DOHH2 (cell line): ENCODE data around the gene SNAI1.

Experiments
- H3F3A ChIP-seq: fragments of 200-600 bp; sonication (generic), shearing (Covaris generic); 2 replicates; pipeline ENCODE4 v1.6.0; 2016; ENCODE audit warnings: antibody characterized with exemption, mild to moderate bottlenecking; ENCODE audit not compliant: control insufficient read depth, insufficient read depth
- H3K27ac ChIP-seq: fragments of 200-600 bp; sonication (generic); 2 replicates; pipeline ENCODE4 v1.5.1; 2014; ENCODE audit warnings: low read depth, mild to moderate bottlenecking, low read length, moderate library complexity
- H3K27me3 ChIP-seq: fragments of 200-600 bp; sonication (generic); 2 replicates; pipeline ENCODE4 v1.6.1; 2014; ENCODE audit warnings: mild to moderate bottlenecking, low read length, mixed read lengths; ENCODE audit not compliant: control insufficient read depth
- H3K36me3 ChIP-seq: fragments of 200-600 bp; sonication (generic); 2 replicates; pipeline ENCODE4 v1.6.1; 2014; ENCODE audit warnings: mild to moderate bottlenecking, low read length, moderate library complexity, mixed read lengths; ENCODE audit not compliant: control insufficient read depth
- H3K4me1 ChIP-seq: fragments of 200-600 bp; sonication (generic); 2 replicates; pipeline ENCODE4 v1.6.1; 2014; ENCODE audit warnings: mild to moderate bottlenecking, low read length, mixed read lengths; ENCODE audit not compliant: control insufficient read depth
- H3K4me2 ChIP-seq: fragments of 200-600 bp; sonication (generic); 2 replicates; pipeline ENCODE4 v1.6.0; 2014; ENCODE audit warnings: mild to moderate bottlenecking, low read length, moderate library complexity
- H3K4me3 ChIP-seq: fragments of 200-600 bp; sonication (generic); 2 replicates; pipeline ENCODE4 v1.5.1; 2014; ENCODE audit warnings: mild to moderate bottlenecking, low read length, mixed read lengths
- H3K79me2 ChIP-seq: fragments of 200-600 bp; sonication (generic); 2 replicates; pipeline ENCODE4 v1.6.1; 2014; ENCODE audit warnings: mild to moderate bottlenecking, low read length, mixed read lengths; ENCODE audit not compliant: control insufficient read depth
- H3K9me2 ChIP-seq: fragments of 200-600 bp; sonication (generic); replicated peaks from 2 replicates; pipeline ENCODE4 v1.6.1; 2014; ENCODE audit warnings: mild to moderate bottlenecking, low read length, mixed read lengths; ENCODE audit not compliant: control insufficient read depth
- H3K9me3 ChIP-seq: fragments of 200-600 bp; sonication (generic); 2 replicates; pipeline ENCODE4 v1.6.1; 2014; ENCODE audit warnings: antibody characterized with exemption, low read length, mixed read lengths; ENCODE audit not compliant: control insufficient read depth, insufficient read depth
- H4K20me1 ChIP-seq: fragments of 200-600 bp; sonication (generic); 2 replicates; pipeline ENCODE4 v1.6.0; 2014; ENCODE audit warnings: low read depth, mild to moderate bottlenecking, antibody characterized with exemption, low read length, moderate library complexity; ENCODE audit not compliant: control insufficient read depth, insufficient read depth
- EZH2phosphoT487 ChIP-seq: fragments of 200-600 bp; sonication (generic); IDR thresholded peaks from 2 replicates; pipeline ENCODE4 v1.6.1; 2017; ENCODE audit warnings: borderline replicate concordance, mild to moderate bottlenecking, antibody characterized with exemption, low read length, moderate library complexity, mixed read lengths
- TF ChIP-seq, protein P1 (sequence below): fragments of 200-600 bp; sonication (generic); IDR thresholded peaks from one replicate; pipeline ENCODE4 v1.5.1; 2014; ENCODE audit warnings: antibody characterized with exemption, mild to moderate bottlenecking, low read depth, low read length; ENCODE audit not compliant: poor library complexity, severe bottlenecking

SNAI1 gene

DNA sequence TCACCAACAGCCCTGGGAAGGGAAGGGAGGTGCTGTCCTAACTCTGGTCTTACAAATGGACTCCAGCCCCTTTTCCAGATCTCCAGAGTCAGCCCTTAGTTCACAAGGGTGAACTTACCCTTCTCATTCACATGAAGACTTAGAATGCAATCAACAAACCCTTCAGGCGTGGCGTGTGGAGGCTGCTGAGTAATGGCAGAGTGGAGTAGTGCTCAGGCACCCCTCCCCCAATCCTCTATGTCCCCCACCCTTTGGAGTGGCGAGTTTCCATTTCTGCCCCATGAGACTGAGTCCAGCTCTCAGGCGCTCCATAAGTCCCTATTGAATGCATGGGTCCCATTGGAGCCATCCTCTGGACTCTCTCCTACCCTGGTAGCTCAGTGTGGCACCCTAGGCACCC lies 3.3 kb downstream of the SNAI1 start:
- Histone ChIP-seq H3K4me2 (no peak overlapping the region), H3K9me2 (no peaks in the 10 kb centered on the region), H4K20me1 (peaks cover 6% of the 10 kb centered on the region; the same call in 1 of the 2 replicates), H3K9me3 (no peaks in the 10 kb centered on the region), H3K79me2 (no peaks in the 10 kb centered on the region), H3F3A (0 out of 2 replicates have a peak, but pooled peaks cover 1% of the 10 kb centered on the region), H3K4me1 (peaks cover 17% of the 10 kb centered on the region), H3K36me3 (no peaks in the 10 kb centered on the region), H3K4me3 (no peak overlapping the region), H3K27me3 (peaks cover 12% of the 10 kb centered on the region; the same call in 1 of the 2 replicates), H3K27ac (no peak overlapping the region)
- TF ChIP-seq, protein P1, sequence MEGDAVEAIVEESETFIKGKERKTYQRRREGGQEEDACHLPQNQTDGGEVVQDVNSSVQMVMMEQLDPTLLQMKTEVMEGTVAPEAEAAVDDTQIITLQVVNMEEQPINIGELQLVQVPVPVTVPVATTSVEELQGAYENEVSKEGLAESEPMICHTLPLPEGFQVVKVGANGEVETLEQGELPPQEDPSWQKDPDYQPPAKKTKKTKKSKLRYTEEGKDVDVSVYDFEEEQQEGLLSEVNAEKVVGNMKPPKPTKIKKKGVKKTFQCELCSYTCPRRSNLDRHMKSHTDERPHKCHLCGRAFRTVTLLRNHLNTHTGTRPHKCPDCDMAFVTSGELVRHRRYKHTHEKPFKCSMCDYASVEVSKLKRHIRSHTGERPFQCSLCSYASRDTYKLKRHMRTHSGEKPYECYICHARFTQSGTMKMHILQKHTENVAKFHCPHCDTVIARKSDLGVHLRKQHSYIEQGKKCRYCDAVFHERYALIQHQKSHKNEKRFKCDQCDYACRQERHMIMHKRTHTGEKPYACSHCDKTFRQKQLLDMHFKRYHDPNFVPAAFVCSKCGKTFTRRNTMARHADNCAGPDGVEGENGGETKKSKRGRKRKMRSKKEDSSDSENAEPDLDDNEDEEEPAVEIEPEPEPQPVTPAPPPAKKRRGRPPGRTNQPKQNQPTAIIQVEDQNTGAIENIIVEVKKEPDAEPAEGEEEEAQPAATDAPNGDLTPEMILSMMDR: no peak
- no peak for TF ChIP-seq EZH2phosphoT487

DNA sequence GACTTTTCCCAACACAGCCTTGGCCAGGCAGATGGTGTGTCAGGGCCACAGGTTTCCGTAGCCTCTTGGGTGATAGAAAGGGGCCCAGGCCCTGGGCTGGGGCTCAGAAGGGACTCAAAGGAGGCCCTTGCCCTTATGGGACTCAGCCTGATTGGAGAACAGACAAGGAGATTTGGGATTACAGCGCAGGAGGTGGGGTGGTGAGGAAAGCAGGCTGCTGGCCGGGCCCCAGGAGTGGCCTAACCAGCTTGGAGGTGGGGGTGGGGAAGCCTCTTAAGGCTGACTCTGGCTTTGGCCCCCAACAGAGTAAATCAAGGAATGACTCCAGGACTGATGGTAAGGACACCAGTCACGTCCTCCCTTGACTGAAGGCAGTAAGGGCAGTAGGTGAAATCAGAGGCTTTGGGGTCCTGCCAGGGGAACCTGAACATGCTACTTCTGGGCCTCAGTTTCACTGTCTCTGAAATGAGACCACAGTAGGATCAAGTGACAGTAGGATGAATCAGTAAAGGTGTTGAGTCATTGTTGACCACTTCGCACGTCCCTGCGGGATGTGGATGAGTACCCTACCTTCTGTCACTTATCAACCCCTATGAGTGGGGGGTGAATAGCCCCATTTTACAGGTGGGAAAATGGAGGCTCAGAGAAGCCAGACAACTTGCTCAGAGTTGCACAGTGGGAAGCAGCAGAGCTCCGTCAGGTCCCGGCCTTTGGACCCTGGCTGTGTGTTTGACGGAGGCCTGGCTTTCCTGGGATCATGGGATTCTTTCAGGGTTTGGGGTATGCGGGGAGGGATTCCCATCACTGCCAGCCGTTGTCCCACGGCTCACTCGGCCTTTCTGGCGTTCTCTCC lies 4.5 kb downstream of the SNAI1 start:
- Histone ChIP-seq H3K4me2 (no peak overlapping the region), H3K79me2 (no peaks in the 10 kb centered on the region), H3K27ac (no peak overlapping the region), H3F3A (no peaks in the 10 kb centered on the region), H3K36me3 (no peaks in the 10 kb centered on the region), H3K9me3 (no peaks in the 10 kb centered on the region), H3K4me3 (no peak overlapping the region), H3K27me3 (peaks cover 1% of the 10 kb centered on the region; the same call in 1 of the 2 replicates), H3K9me2 (no peaks in the 10 kb centered on the region), H3K4me1 (peaks cover 12% of the 10 kb centered on the region), H4K20me1 (peaks cover 6% of the 10 kb centered on the region; the same call in 1 of the 2 replicates)
- TF ChIP-seq, protein P1: no peak
- TF ChIP-seq EZH2phosphoT487: no peak

DNA sequence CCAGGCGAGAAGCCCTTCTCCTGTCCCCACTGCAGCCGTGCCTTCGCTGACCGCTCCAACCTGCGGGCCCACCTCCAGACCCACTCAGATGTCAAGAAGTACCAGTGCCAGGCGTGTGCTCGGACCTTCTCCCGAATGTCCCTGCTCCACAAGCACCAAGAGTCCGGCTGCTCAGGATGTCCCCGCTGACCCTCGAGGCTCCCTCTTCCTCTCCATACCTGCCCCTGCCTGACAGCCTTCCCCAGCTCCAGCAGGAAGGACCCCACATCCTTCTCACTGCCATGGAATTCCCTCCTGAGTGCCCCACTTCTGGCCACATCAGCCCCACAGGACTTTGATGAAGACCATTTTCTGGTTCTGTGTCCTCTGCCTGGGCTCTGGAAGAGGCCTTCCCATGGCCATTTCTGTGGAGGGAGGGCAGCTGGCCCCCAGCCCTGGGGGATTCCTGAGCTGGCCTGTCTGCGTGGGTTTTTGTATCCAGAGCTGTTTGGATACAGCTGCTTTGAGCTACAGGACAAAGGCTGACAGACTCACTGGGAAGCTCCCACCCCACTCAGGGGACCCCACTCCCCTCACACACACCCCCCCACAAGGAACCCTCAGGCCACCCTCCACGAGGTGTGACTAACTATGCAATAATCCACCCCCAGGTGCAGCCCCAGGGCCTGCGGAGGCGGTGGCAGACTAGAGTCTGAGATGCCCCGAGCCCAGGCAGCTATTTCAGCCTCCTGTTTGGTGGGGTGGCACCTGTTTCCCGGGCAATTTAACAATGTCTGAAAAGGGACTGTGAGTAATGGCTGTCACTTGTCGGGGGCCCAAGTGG lies 5.3 kb downstream of the SNAI1 start:
- H3K27ac ChIP-seq: no peak overlapping the region
- no peak overlapping the region for H3K4me2 ChIP-seq
- TF ChIP-seq EZH2phosphoT487: no peak
- TF ChIP-seq, protein P1: no peak
- H3K27me3 ChIP-seq: no peaks in the 10 kb centered on the region
- H3K9me3 ChIP-seq: no peaks in the 10 kb centered on the region
- peaks cover 6% of the 10 kb centered on the region; the same call in 1 of the 2 replicates for H4K20me1 ChIP-seq
- H3K9me2 ChIP-seq: no peaks in the 10 kb centered on the region
- no peaks in the 10 kb centered on the region for H3F3A ChIP-seq
- H3K79me2 ChIP-seq: no peaks in the 10 kb centered on the region
- H3K4me1 ChIP-seq: peaks cover 5% of the 10 kb centered on the region
- H3K36me3 ChIP-seq: no peaks in the 10 kb centered on the region
- no peak overlapping the region for H3K4me3 ChIP-seq
